ENCODE data around the gene MALRD1.

DNA sequence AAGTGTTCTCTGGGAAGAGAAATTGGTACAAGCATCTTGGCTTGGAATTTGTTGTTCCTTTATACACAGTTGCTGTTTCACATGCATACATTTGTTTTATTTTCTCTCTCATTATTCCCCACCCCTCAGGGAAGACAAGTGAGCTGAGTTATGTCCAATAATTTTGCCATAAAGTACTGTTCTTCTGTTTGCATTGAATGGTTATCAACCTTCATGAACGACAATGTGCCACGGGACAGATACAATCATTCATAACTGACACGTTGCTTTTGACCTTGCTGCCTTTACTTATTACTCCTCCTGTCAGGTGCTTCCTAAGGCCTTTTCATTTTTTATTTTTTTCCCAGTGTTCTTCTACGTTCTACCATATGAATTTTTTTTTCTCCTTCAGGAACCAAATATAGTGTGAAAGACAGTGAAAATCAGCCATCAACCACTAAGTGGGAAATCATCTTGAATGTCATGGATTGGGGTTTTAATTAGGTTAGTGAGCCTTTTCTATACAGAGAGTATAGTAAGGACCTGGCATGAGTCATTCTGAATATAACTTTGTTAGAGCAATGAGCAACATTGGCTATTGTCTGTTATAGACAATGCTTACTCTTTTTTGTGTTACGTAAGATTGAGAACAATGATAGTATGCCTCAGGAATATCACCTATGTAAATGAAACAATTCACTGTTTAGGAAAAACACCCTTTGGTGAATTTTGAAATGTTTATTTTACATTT, 383.2 kb downstream of the MALRD1 start:
- TF ChIP-seq, protein P1, sequence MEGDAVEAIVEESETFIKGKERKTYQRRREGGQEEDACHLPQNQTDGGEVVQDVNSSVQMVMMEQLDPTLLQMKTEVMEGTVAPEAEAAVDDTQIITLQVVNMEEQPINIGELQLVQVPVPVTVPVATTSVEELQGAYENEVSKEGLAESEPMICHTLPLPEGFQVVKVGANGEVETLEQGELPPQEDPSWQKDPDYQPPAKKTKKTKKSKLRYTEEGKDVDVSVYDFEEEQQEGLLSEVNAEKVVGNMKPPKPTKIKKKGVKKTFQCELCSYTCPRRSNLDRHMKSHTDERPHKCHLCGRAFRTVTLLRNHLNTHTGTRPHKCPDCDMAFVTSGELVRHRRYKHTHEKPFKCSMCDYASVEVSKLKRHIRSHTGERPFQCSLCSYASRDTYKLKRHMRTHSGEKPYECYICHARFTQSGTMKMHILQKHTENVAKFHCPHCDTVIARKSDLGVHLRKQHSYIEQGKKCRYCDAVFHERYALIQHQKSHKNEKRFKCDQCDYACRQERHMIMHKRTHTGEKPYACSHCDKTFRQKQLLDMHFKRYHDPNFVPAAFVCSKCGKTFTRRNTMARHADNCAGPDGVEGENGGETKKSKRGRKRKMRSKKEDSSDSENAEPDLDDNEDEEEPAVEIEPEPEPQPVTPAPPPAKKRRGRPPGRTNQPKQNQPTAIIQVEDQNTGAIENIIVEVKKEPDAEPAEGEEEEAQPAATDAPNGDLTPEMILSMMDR (IDR thresholded peaks at IDR 0.05; ENCODE audit: insufficient read depth, low read depth, low read length): no peak
- no peak for TF ChIP-seq EZH2 (IDR thresholded peaks at IDR 0.05; ENCODE audit: insufficient read depth, low read length)
